Duodenal mucosa (tissue), 2 donors: Measurements from ENCODE around the gene BIRC2.
"Not testable (repeated sequence)": the region's sequence is repeated elsewhere in the genome, so short reads cannot be mapped to it uniquely, and the experiment has no call there.

Experiments
- H3K27ac ChIP-seq: one replicate; pipeline ENCODE4 v1.7.0; 2013; ENCODE audit warnings: low read depth, low read length
- H3K27me3 ChIP-seq, 2 donors: one replicate each; pipeline ENCODE4 v1.7.0; 2013; ENCODE audit warnings: low read length in 2 of 2, control low read depth in 1 of 2; ENCODE audit not compliant: insufficient read depth in 2 of 2, control insufficient read depth in 1 of 2
- H3K36me3 ChIP-seq, 2 donors: one replicate each; pipeline ENCODE4 v1.7.0; 2013; ENCODE audit warnings: low read length in 2 of 2, control low read depth in 1 of 2; ENCODE audit not compliant: insufficient read depth in 2 of 2, control insufficient read depth in 1 of 2
- H3K4me1 ChIP-seq, 2 donors: one replicate each; pipeline ENCODE4 v1.7.0; 2013; ENCODE audit warnings: low read length in 2 of 2, control low read depth in 1 of 2; ENCODE audit not compliant: insufficient read depth in 2 of 2, control insufficient read depth in 1 of 2
- H3K4me3 ChIP-seq, 2 donors: one replicate each; pipeline ENCODE4 v1.7.0; 2013; ENCODE audit warnings: low read length in 2 of 2, low read depth in 1 of 2
- H3K9ac ChIP-seq, 2 donors: one replicate each; pipeline ENCODE4 v1.7.0; 2013; ENCODE audit warnings: low read length in 2 of 2, low read depth in 1 of 2
- H3K9me3 ChIP-seq, 2 donors: one replicate each; pipeline ENCODE4 v1.7.0; 2013; ENCODE audit warnings: low read length in 2 of 2, control low read depth in 1 of 2; ENCODE audit not compliant: control insufficient read depth in 1 of 2

The BIRC2 gene

GRCh38 chr11:102346748-102347461 lies at the start of gene BIRC2:
Gene BIRC2, plus strand, starts transcription at chr11:102347214. Its CDS starts 2,641 bp downstream, at chr11:102349855.
- H3K4me3 ChIP-seq: peak within 1 kb of the TSS; percentile 92 to 95
- peaks cover 5 to 6% of the 10 kb centered on the region in 2 donors for H3K36me3 ChIP-seq
- H3K27ac ChIP-seq: peak within 1 kb of the TSS; percentile 95
- peaks cover 0 to 16% of the 10 kb centered on the region in 2 donors for H3K4me1 ChIP-seq
- peak within 1 kb of the TSS; percentile 89 to 95 for H3K9ac ChIP-seq
- H3K27me3 ChIP-seq: no peaks in the 10 kb centered on the region
- H3K9me3 ChIP-seq: no peaks in the 10 kb centered on the region

- peaks cover 3 to 14% of the 10 kb centered on the region in 2 donors for H3K9me3 ChIP-seq
- not testable (repeated sequence) for H3K27ac ChIP-seq, H3K36me3 ChIP-seq, H3K27me3 ChIP-seq, H3K4me3 ChIP-seq, H3K9ac ChIP-seq
- peaks cover 14 to 18% of the 10 kb centered on the region in 2 donors for H3K4me1 ChIP-seq
These were observed 46.2 kb upstream of the BIRC2 start for GRCh38 chr11:102300837-102301236.

GRCh38 chr11:102302241-102302640 lies 44.8 kb upstream of the BIRC2 start:
- H3K9me3 ChIP-seq: peaks cover 3 to 14% of the 10 kb centered on the region in 2 donors
- H3K4me3 ChIP-seq: no peak overlapping the region
- H3K27me3 ChIP-seq: no peaks in the 10 kb centered on the region
- H3K27ac ChIP-seq: no peak overlapping the region
- no peak overlapping the region for H3K9ac ChIP-seq
- no peaks in the 10 kb centered on the region for H3K36me3 ChIP-seq
- peaks cover 28 to 32% of the 10 kb centered on the region in 2 donors for H3K4me1 ChIP-seq

- Histone ChIP-seq H3K4me1 (peaks cover 30 to 34% of the 10 kb centered on the region in 2 donors), H3K4me3 (no peak overlapping the region), H3K27ac (no peak overlapping the region), H3K9me3 (peaks cover 3 to 14% of the 10 kb centered on the region in 2 donors), H3K27me3 (no peaks in the 10 kb centered on the region), H3K36me3 (no peaks in the 10 kb centered on the region), H3K9ac (no peak overlapping the region)
These were observed 42.3 kb upstream of the BIRC2 start for GRCh38 chr11:102304686-102305085.

- Histone ChIP-seq H3K4me1 (peaks cover 30 to 34% of the 10 kb centered on the region in 2 donors), H3K27ac (no peak overlapping the region), H3K4me3 (peak overlapping the region; percentile 24 to 36), H3K36me3 (no peaks in the 10 kb centered on the region), H3K9me3 (peaks cover 3 to 14% of the 10 kb centered on the region in 2 donors), H3K9ac (peak overlapping the region in 1 of 2 donors; percentile 18), H3K27me3 (no peaks in the 10 kb centered on the region)
These were observed 41.5 kb upstream of the BIRC2 start for GRCh38 chr11:102305352-102306047.

GRCh38 chr11:102306048-102306597 lies 40.9 kb upstream of the BIRC2 start:
- H3K9ac ChIP-seq: peak overlapping the region in 1 of 2 donors; percentile 18
- H3K4me1 ChIP-seq: peaks cover 30 to 34% of the 10 kb centered on the region in 2 donors
- peaks cover 3 to 14% of the 10 kb centered on the region in 2 donors for H3K9me3 ChIP-seq
- no peaks in the 10 kb centered on the region for H3K27me3 ChIP-seq
- peak overlapping the region; percentile 24 to 36 for H3K4me3 ChIP-seq
- no peak overlapping the region for H3K27ac ChIP-seq
- no peaks in the 10 kb centered on the region for H3K36me3 ChIP-seq

- Histone ChIP-seq H3K4me1 (peaks cover 30 to 34% of the 10 kb centered on the region in 2 donors), H3K4me3 (peak overlapping the region in 1 of 2 donors; percentile 24), H3K9ac (no peak overlapping the region), H3K9me3 (peaks cover 0 to 9% of the 10 kb centered on the region in 2 donors), H3K27me3 (no peaks in the 10 kb centered on the region), H3K27ac (no peak overlapping the region), H3K36me3 (no peaks in the 10 kb centered on the region)
These were observed 39.9 kb upstream of the BIRC2 start for GRCh38 chr11:102306817-102307726.

- Histone ChIP-seq H3K4me3 (no peak overlapping the region), H3K36me3 (no peaks in the 10 kb centered on the region), H3K27ac (no peak overlapping the region), H3K27me3 (no peaks in the 10 kb centered on the region), H3K9me3 (peaks cover 0 to 3% of the 10 kb centered on the region in 2 donors), H3K9ac (no peak overlapping the region), H3K4me1 (peaks cover 30 to 34% of the 10 kb centered on the region in 2 donors)
These were observed 39.3 kb upstream of the BIRC2 start for GRCh38 chr11:102307727-102308038.

- H3K9ac ChIP-seq: no peak overlapping the region
- peaks cover 42 to 45% of the 10 kb centered on the region in 2 donors for H3K4me1 ChIP-seq
- H3K9me3 ChIP-seq: no peaks in the 10 kb centered on the region
- H3K4me3 ChIP-seq: no peak overlapping the region
- H3K27me3 ChIP-seq: no peaks in the 10 kb centered on the region
- H3K36me3 ChIP-seq: no peaks in the 10 kb centered on the region
- no peak overlapping the region for H3K27ac ChIP-seq
These were observed 37.1 kb upstream of the BIRC2 start for GRCh38 chr11:102309621-102310541.
